GM23338 (cell line): ENCODE results near the gene L3HYPDH. TPM values are rescaled to one million over a fixed set of nuclear protein-coding genes. Genes with fewer than 3 reads are reported as not detected.

ENCODE experiments used
- ATAC-seq: fragments of 200-7000 bp; cut with Tn5 transposase; 3 replicates; pipeline ENCODE4 v1.9.1; 2020
- DNase-seq: peaks from one replicate; pipeline ENCODE4 v3.0.0-alpha.2; 2015; ENCODE audit warnings: low spot score
- H2AFZ ChIP-seq: fragments of 200-600 bp; sonication (generic); 2 replicates; pipeline ENCODE4 v1.8.0; 2016; ENCODE audit warnings: antibody characterized with exemption, mild to moderate bottlenecking, moderate library complexity
- H3F3A ChIP-seq: fragments of 200-600 bp; sonication (generic); replicated peaks from 2 replicates; pipeline ENCODE4 v1.8.0; 2017; ENCODE audit warnings: antibody characterized with exemption, mixed run types, low read depth
- H3K27ac ChIP-seq: fragments of 200-600 bp; sonication (generic); 2 replicates; pipeline ENCODE4 v1.6.1; 2016; ENCODE audit warnings: low read depth
- H3K27me3 ChIP-seq: fragments of 200-600 bp; sonication (generic); 2 replicates; pipeline ENCODE4 v1.8.0; 2016; ENCODE audit warnings: mild to moderate bottlenecking, mixed run types, moderate library complexity; ENCODE audit not compliant: insufficient read depth
- H3K36me3 ChIP-seq: fragments of 200-600 bp; sonication (generic); 2 replicates; pipeline ENCODE4 v1.8.0; 2016; ENCODE audit warnings: mild to moderate bottlenecking; ENCODE audit not compliant: insufficient read depth
- H3K4me1 ChIP-seq: fragments of 200-600 bp; sonication (generic); 2 replicates; pipeline ENCODE4 v1.8.0; 2016; ENCODE audit warnings: mild to moderate bottlenecking, moderate library complexity; ENCODE audit not compliant: insufficient read depth
- H3K4me2 ChIP-seq: fragments of 200-600 bp; sonication (generic); 2 replicates; pipeline ENCODE4 v1.7.1; 2017; ENCODE audit warnings: mixed run types
- H3K4me3 ChIP-seq: fragments of 200-600 bp; sonication (generic); 2 replicates; pipeline ENCODE4 v1.6.1; 2016; ENCODE audit warnings: mixed run types
- H3K79me2 ChIP-seq: fragments of 200-600 bp; sonication (generic); replicated peaks from 2 replicates; pipeline ENCODE4 v1.8.0; 2017; ENCODE audit warnings: mild to moderate bottlenecking; ENCODE audit not compliant: insufficient read depth
- H3K9me2 ChIP-seq: fragments of 200-600 bp; sonication (generic); 2 replicates; pipeline ENCODE4 v1.8.0; 2017; ENCODE audit not compliant: insufficient read depth
- H4K20me1 ChIP-seq: fragments of 200-600 bp; sonication (generic); replicated peaks from 2 replicates; pipeline ENCODE4 v1.8.0; 2017; ENCODE audit warnings: mild to moderate bottlenecking; ENCODE audit not compliant: insufficient read depth
- H3K27ac Mint-ChIP-seq: 2 replicates; pipeline ENCODE4 v1.8.0; 2020; ENCODE audit warnings: inconsistent platforms, mild to moderate bottlenecking, moderate library complexity, mixed read lengths
- H3K27me3 Mint-ChIP-seq: 3 replicates; pipeline ENCODE4 v1.8.0; 2022; ENCODE audit warnings: low read depth, mild to moderate bottlenecking, moderate library complexity, mixed read lengths, inconsistent platforms; ENCODE audit not compliant: insufficient read depth, poor library complexity
- H3K36me3 Mint-ChIP-seq: 3 replicates; pipeline ENCODE4 v1.8.0; 2021; ENCODE audit warnings: low read depth, mild to moderate bottlenecking, inconsistent platforms, moderate library complexity, mixed read lengths
- H3K4me1 Mint-ChIP-seq: 3 replicates; pipeline ENCODE4 v1.8.0; 2020; ENCODE audit warnings: mild to moderate bottlenecking, inconsistent platforms, mixed read lengths
- H3K4me3 Mint-ChIP-seq: 3 replicates; pipeline ENCODE4 v1.8.0; 2021; ENCODE audit warnings: moderate library complexity, mild to moderate bottlenecking, inconsistent platforms, mixed read lengths
- H3K9me3 Mint-ChIP-seq: 3 replicates; pipeline ENCODE4 v1.8.0; 2020; ENCODE audit warnings: moderate library complexity, mild to moderate bottlenecking, inconsistent platforms, mixed read lengths
- EZH2 ChIP-seq: fragments of 200-600 bp; sonication (generic); IDR thresholded peaks from one replicate; pipeline ENCODE4 v1.8.0; 2017; ENCODE audit warnings: antibody characterized with exemption, mild to moderate bottlenecking, low read depth; ENCODE audit not compliant: unreplicated experiment
- EZH2phosphoT487 ChIP-seq: fragments of 200-600 bp; sonication (generic); IDR thresholded peaks from one replicate; pipeline ENCODE4 v1.8.1; 2018; ENCODE audit warnings: antibody characterized with exemption; ENCODE audit not compliant: unreplicated experiment
- NANOG ChIP-seq: IDR thresholded peaks from 2 replicates; pipeline ENCODE4 v1.6.1; 2016; ENCODE audit warnings: antibody characterized with exemption, borderline replicate concordance
- STAT1 ChIP-seq: IDR thresholded peaks from one replicate; pipeline ENCODE4 v1.6.1; 2016; ENCODE audit warnings: antibody characterized with exemption; ENCODE audit not compliant: unreplicated experiment
- ZNF114 ChIP-seq: fragments of 250-450 bp; sonication (Bioruptor Pico); IDR thresholded peaks from 2 replicates; pipeline ENCODE4 v1.5.0; 2020; ENCODE audit warnings: mild to moderate bottlenecking, moderate library complexity
- ZNF331 ChIP-seq: fragments of 250-450 bp; sonication (Bioruptor Pico); IDR thresholded peaks from 2 replicates; pipeline ENCODE4 v1.5.0; 2020; ENCODE audit warnings: low read depth, mild to moderate bottlenecking, moderate library complexity
- polyA plus RNA-seq: library from polyadenylated mRNA; unstranded; fragments of >200 nt; fragmentation: Nextera tagmentation; extraction: Ambion mirVana; gene quantifications from 2 replicates; pipeline ENCODE4 v1.2.1, GENCODE V29; 2016
- total RNA-seq: library from RNA; depleted of rRNA; stranded (reverse); fragments of >200 nt; shearing (Covaris generic); gene quantifications from 2 replicates; pipeline ENCODE4 v1.2.3, GENCODE V29; 2014
- TF ChIP-seq, protein P1 (sequence below): IDR thresholded peaks from one replicate; pipeline ENCODE4 v1.6.1; 2018; ENCODE audit warnings: antibody characterized with exemption; ENCODE audit not compliant: unreplicated experiment
- TF ChIP-seq, protein P2 (sequence below), 2 experiments: fragments of 200-600 bp in 1 of 2; sonication (generic) in 1 of 2; conservative IDR thresholded peaks; 2 replicates each; pipeline versions ENCODE4 v1.5.1 to v1.6.1; 2016 to 2017; ENCODE audit warnings: antibody characterized with exemption in 2 of 2, low read depth in 2 of 2, mild to moderate bottlenecking in 2 of 2, moderate library complexity in 1 of 2

The L3HYPDH gene
- total and polyA plus RNA-seq, 2 experiments from 2014 or later = 18.6 to 24.8 TPM

DNA sequence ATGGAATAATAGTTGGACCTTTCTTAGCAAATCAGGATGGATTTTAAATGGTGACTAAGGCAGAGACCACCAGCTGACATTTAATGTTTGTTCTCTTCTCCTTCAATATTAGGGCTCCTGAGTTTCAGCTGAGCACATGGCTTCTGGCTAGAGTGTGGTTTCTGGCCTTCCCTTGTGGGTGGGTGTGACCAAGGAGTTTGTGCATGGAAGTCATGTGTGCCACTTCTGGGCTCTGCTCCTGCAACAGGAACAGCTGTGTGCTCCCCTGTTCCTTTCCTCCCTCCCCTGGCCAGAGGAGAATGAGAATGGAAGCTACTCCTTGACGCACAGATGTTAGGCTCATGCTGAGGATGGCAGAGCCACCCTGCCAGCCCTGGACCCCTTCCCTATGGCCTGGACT is 48.2 kb upstream of the L3HYPDH start:
- no peaks in the 10 kb centered on the region for H3F3A ChIP-seq
- H3K36me3 ChIP-seq = no peaks in the 10 kb centered on the region
- H3K27ac ChIP-seq = no peak overlapping the region
- no peaks in the 10 kb centered on the region for H3K27me3 ChIP-seq
- Mint-ChIP-seq H3K4me1 (no peaks in the 10 kb centered on the region), H3K4me3 (no peak overlapping the region), H3K27me3 (no peaks in the 10 kb centered on the region), H3K36me3 (no peaks in the 10 kb centered on the region), H3K9me3 (no peaks in the 10 kb centered on the region), H3K27ac (no peak overlapping the region)
- DNase-seq (no peak), ATAC-seq (no peak)
- H3K9me2 ChIP-seq = no peaks in the 10 kb centered on the region
- H2AFZ ChIP-seq = no peak overlapping the region
- no peaks in the 10 kb centered on the region for H3K4me1 ChIP-seq
- H3K79me2 ChIP-seq = no peaks in the 10 kb centered on the region
- no peak overlapping the region for H3K4me2 ChIP-seq
- TF ChIP-seq EZH2 (no peak), EZH2phosphoT487 (no peak), STAT1 (no peak), ZNF331 (CRISPR knock-in tag) (no peak), NANOG (no peak)
- TF ChIP-seq, protein P1, sequence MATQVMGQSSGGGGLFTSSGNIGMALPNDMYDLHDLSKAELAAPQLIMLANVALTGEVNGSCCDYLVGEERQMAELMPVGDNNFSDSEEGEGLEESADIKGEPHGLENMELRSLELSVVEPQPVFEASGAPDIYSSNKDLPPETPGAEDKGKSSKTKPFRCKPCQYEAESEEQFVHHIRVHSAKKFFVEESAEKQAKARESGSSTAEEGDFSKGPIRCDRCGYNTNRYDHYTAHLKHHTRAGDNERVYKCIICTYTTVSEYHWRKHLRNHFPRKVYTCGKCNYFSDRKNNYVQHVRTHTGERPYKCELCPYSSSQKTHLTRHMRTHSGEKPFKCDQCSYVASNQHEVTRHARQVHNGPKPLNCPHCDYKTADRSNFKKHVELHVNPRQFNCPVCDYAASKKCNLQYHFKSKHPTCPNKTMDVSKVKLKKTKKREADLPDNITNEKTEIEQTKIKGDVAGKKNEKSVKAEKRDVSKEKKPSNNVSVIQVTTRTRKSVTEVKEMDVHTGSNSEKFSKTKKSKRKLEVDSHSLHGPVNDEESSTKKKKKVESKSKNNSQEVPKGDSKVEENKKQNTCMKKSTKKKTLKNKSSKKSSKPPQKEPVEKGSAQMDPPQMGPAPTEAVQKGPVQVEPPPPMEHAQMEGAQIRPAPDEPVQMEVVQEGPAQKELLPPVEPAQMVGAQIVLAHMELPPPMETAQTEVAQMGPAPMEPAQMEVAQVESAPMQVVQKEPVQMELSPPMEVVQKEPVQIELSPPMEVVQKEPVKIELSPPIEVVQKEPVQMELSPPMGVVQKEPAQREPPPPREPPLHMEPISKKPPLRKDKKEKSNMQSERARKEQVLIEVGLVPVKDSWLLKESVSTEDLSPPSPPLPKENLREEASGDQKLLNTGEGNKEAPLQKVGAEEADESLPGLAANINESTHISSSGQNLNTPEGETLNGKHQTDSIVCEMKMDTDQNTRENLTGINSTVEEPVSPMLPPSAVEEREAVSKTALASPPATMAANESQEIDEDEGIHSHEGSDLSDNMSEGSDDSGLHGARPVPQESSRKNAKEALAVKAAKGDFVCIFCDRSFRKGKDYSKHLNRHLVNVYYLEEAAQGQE = no peak
- TF ChIP-seq, protein P2, sequence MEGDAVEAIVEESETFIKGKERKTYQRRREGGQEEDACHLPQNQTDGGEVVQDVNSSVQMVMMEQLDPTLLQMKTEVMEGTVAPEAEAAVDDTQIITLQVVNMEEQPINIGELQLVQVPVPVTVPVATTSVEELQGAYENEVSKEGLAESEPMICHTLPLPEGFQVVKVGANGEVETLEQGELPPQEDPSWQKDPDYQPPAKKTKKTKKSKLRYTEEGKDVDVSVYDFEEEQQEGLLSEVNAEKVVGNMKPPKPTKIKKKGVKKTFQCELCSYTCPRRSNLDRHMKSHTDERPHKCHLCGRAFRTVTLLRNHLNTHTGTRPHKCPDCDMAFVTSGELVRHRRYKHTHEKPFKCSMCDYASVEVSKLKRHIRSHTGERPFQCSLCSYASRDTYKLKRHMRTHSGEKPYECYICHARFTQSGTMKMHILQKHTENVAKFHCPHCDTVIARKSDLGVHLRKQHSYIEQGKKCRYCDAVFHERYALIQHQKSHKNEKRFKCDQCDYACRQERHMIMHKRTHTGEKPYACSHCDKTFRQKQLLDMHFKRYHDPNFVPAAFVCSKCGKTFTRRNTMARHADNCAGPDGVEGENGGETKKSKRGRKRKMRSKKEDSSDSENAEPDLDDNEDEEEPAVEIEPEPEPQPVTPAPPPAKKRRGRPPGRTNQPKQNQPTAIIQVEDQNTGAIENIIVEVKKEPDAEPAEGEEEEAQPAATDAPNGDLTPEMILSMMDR (conservative IDR thresholded peaks at IDR 0.05; ENCODE audit: low read depth in 2 of 2) = no peak
- no peaks in the 10 kb centered on the region for H4K20me1 ChIP-seq
- no peak overlapping the region for H3K4me3 ChIP-seq

- H3K4me3 Mint-ChIP-seq = no peak overlapping the region
- no peaks in the 10 kb centered on the region for H3K36me3 ChIP-seq
- DNase-seq = no peak
- TF ChIP-seq ZNF331 (CRISPR knock-in tag) = no peak
- TF ChIP-seq, protein P1 = no peak
- no peak for TF ChIP-seq ZNF114 (CRISPR knock-in tag)
- H2AFZ ChIP-seq = no peak overlapping the region
- H3K27me3 Mint-ChIP-seq = no peaks in the 10 kb centered on the region
- no peak overlapping the region for H3K4me2 ChIP-seq
- H3K4me1 ChIP-seq = no peaks in the 10 kb centered on the region
- H3K4me3 ChIP-seq = no peak overlapping the region
- no peaks in the 10 kb centered on the region for H3K4me1 Mint-ChIP-seq
- no peak for ATAC-seq
- H3K36me3 Mint-ChIP-seq = no peaks in the 10 kb centered on the region
- H3F3A ChIP-seq = no peaks in the 10 kb centered on the region
- no peaks in the 10 kb centered on the region for H3K9me2 ChIP-seq
- no peak overlapping the region for H3K27ac Mint-ChIP-seq
- no peaks in the 10 kb centered on the region for H3K27me3 ChIP-seq
- H4K20me1 ChIP-seq = no peaks in the 10 kb centered on the region
- no peak overlapping the region for H3K27ac ChIP-seq
- no peaks in the 10 kb centered on the region for H3K9me3 Mint-ChIP-seq
- H3K79me2 ChIP-seq = no peaks in the 10 kb centered on the region
Observed at GRCh38 chr14:59530349-59530748, 46.1 kb upstream of the L3HYPDH start.
